Measurements from ENCODE around the gene PPIL1.
"Not testable (repeated sequence)": the region's sequence is repeated elsewhere in the genome, so short reads cannot be mapped to it uniquely, and the experiment has no call there.

The PPIL1 gene

GRCh38 chr6:36874443-36875249 lies at the start of gene PPIL1:
PPIL1 (minus strand) TSS chr6:36874803; CDS start chr6:36874772, 31 bp downstream.
- peak; percentile 98 for DNase-seq (ENCODE audit: low spot score)

- no peak for DNase-seq (ENCODE audit: low spot score)
Observed at GRCh38 chr6:36924131-36924530, 49.5 kb upstream of the PPIL1 start.

- no peak for DNase-seq (ENCODE audit: low spot score)
Observed at GRCh38 chr6:36920546-36920945, 45.9 kb upstream of the PPIL1 start.

GRCh38 chr6:36920049-36920448 lies 45.4 kb upstream of the PPIL1 start:
- no peak for DNase-seq (ENCODE audit: low spot score)

- no peak for DNase-seq (ENCODE audit: low spot score)
Observed at GRCh38 chr6:36917541-36918193, 43.1 kb upstream of the PPIL1 start.

GRCh38 chr6:36916126-36916525 lies 41.5 kb upstream of the PPIL1 start:
- no peak for DNase-seq (ENCODE audit: low spot score)

- DNase-seq (ENCODE audit: low spot score): no peak
Observed at GRCh38 chr6:36915599-36915998, 41.0 kb upstream of the PPIL1 start.

GRCh38 chr6:36914227-36914794 lies 39.7 kb upstream of the PPIL1 start:
- DNase-seq (ENCODE audit: low spot score): peak; percentile 34

- DNase-seq (ENCODE audit: low spot score): no peak
Observed at GRCh38 chr6:36913082-36913481, 38.5 kb upstream of the PPIL1 start.

- DNase-seq (ENCODE audit: low spot score): no peak
Observed at GRCh38 chr6:36912586-36912985, 38.0 kb upstream of the PPIL1 start.

- DNase-seq (ENCODE audit: low spot score): no peak
Observed at GRCh38 chr6:36912030-36912454, 37.4 kb upstream of the PPIL1 start.

GRCh38 chr6:36908747-36909146 lies 34.1 kb upstream of the PPIL1 start:
- DNase-seq (ENCODE audit: low spot score): no peak

- no peak for DNase-seq (ENCODE audit: low spot score)
Observed at GRCh38 chr6:36907781-36908180, 33.2 kb upstream of the PPIL1 start.

GRCh38 chr6:36906539-36907325 lies 32.1 kb upstream of the PPIL1 start:
- DNase-seq (ENCODE audit: low spot score): no peak

GRCh38 chr6:36904851-36905393 lies 30.3 kb upstream of the PPIL1 start:
- no peak for DNase-seq (ENCODE audit: low spot score)

- no peak for DNase-seq (ENCODE audit: low spot score)
Observed at GRCh38 chr6:36904114-36904513, 29.5 kb upstream of the PPIL1 start.

GRCh38 chr6:36897609-36898008 lies 23.0 kb upstream of the PPIL1 start:
- DNase-seq (ENCODE audit: low spot score): no peak

- DNase-seq (ENCODE audit: low spot score): no peak
Observed at GRCh38 chr6:36893976-36894932, 19.7 kb upstream of the PPIL1 start.

GRCh38 chr6:36891153-36891552 lies 16.6 kb upstream of the PPIL1 start:
- DNase-seq (ENCODE audit: low spot score): not testable (repeated sequence)

GRCh38 chr6:36890112-36890663 lies 15.6 kb upstream of the PPIL1 start:
- no peak for DNase-seq (ENCODE audit: low spot score)

Measured in COLO829 (cell line).